GM12875 (cell line): Measurements from ENCODE around the gene MATN4.

ENCODE experiments used
- H3K4me3 ChIP-seq: one replicate; pipeline ENCODE4 v1.5.1; 2011; ENCODE audit warnings: low read depth, low read length, control low read depth
- CTCF ChIP-seq: IDR thresholded peaks from 2 replicates; pipeline ENCODE4 v1.5.1; 2011; ENCODE audit warnings: low read depth, mild to moderate bottlenecking, control low read depth, inconsistent platforms, low read length, moderate library complexity, borderline replicate concordance; ENCODE audit not compliant: insufficient read depth

Gene MATN4

GRCh38 chr20:45269056-45269455 is 39.0 kb downstream of the MATN4 start:
- TF ChIP-seq CTCF = no peak
- no peak overlapping the region for H3K4me3 ChIP-seq

GRCh38 chr20:45268531-45268930 is 39.6 kb downstream of the MATN4 start:
- no peak for TF ChIP-seq CTCF

GRCh38 chr20:45266977-45267376 is 41.1 kb downstream of the MATN4 start:
- TF ChIP-seq CTCF = no peak

More at GRCh38 chr20:45268531-45268930, 39.6 kb downstream of the MATN4 start:
- H3K4me3 ChIP-seq = no peak overlapping the region

GRCh38 chr20:45263556-45264266 is 44.4 kb downstream of the MATN4 start:
- no peak for TF ChIP-seq CTCF
- H3K4me3 ChIP-seq = no peak overlapping the region

More at GRCh38 chr20:45266977-45267376, 41.1 kb downstream of the MATN4 start:
- H3K4me3 ChIP-seq = no peak overlapping the region

- no peak overlapping the region for H3K4me3 ChIP-seq
- no peak for TF ChIP-seq CTCF
Measured at GRCh38 chr20:45258664-45259063, 49.4 kb downstream of the MATN4 start.

DNA sequence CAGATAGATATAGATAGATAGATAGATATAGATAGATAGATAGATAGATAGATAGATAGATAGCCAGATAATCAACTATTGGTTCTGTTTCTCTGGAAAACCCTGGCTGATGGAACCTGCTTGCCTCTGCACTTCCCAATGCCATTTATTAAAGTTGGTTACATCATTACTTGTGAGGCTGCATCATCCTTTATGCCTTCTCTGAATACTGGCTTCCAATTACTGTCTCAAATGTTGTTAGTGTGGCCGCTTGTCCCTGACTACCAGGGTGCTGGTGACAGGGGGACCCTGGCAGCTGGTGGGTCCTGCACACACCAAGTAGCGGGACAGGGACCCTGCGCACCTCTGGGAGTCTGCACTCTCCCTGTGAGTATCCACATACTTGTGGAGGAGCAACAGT is 49.8 kb downstream of the MATN4 start:
- no peak for TF ChIP-seq CTCF
- no peak overlapping the region for H3K4me3 ChIP-seq

- no peak overlapping the region for H3K4me3 ChIP-seq
- no peak for TF ChIP-seq CTCF
Measured at GRCh38 chr20:45257711-45258110, 50.4 kb downstream of the MATN4 start.
